ENCODE results near the gene DLEC1. TPM values are rescaled to one million over a fixed set of nuclear protein-coding genes. Genes with fewer than 3 reads are reported as not detected.

The DLEC1 gene
- total and polyA plus RNA-seq, 11 donors: 0.06 to 1.3 (median 0.16) TPM; not detected in 1

DNA sequence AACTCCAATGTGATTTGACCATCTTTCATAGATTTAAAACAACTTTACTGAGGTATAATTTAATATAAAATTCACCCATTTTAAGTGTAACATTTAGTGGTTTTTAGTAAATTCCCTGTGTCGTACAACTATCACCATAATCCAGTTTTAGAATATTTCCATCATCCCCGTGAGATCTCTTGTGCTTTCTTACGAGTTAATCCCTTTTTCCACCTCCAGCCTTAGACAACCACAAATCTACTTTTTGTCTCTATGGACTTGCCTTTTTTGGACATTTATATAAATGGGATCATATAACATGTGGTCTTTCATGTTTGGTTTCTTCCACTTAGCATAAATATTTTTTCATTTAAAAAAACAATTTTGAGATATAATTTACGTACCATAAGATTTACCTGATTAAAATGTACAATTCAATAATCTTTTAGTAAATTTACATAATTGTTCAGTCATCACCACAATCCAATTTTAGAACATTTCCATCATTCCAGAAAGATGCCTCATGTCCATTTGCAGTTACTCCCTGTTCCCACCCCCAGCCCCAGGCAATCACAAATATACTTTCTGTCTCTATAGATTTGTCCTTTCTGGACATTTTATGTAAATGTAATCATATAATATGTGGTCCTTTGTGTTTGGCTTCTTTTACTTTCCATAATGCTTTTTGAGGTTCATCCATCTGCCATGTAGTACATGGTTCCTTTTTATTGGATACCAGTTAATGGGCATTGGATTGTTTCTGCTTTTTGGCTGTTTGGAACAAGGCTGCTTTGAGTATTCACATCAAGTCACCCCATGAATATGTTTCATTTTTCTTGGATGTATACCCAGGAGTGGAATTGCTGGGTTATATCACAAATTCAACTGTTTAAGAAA, 129.4 kb downstream of the DLEC1 start:
- intact Hi-C loops (cut with DNase I): no loop called here
- H3K27ac ChIP-seq: no peak overlapping the region
- H3K36me3 ChIP-seq: no peaks in the 10 kb centered on the region
- no peak overlapping the region for H3K4me3 ChIP-seq
- WGBS, 4 donors: 94 to 96% (median 94%) methylated on average over 4 of the region's 4 CpGs
- DNase-seq (no peak), ATAC-seq (no peak)
- peaks cover 0 to 49% (median 15%) of the 10 kb centered on the region in 12 donors for H3K4me1 ChIP-seq
- H3K9me3 ChIP-seq: no peaks in the 10 kb centered on the region
- TF ChIP-seq POLR2A (IDR thresholded peaks at IDR 0.05): no peak
- TF ChIP-seq, protein P1, sequence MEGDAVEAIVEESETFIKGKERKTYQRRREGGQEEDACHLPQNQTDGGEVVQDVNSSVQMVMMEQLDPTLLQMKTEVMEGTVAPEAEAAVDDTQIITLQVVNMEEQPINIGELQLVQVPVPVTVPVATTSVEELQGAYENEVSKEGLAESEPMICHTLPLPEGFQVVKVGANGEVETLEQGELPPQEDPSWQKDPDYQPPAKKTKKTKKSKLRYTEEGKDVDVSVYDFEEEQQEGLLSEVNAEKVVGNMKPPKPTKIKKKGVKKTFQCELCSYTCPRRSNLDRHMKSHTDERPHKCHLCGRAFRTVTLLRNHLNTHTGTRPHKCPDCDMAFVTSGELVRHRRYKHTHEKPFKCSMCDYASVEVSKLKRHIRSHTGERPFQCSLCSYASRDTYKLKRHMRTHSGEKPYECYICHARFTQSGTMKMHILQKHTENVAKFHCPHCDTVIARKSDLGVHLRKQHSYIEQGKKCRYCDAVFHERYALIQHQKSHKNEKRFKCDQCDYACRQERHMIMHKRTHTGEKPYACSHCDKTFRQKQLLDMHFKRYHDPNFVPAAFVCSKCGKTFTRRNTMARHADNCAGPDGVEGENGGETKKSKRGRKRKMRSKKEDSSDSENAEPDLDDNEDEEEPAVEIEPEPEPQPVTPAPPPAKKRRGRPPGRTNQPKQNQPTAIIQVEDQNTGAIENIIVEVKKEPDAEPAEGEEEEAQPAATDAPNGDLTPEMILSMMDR (IDR thresholded peaks at IDR 0.05): no peak
- no peaks in the 10 kb centered on the region for H3K27me3 ChIP-seq

DNA sequence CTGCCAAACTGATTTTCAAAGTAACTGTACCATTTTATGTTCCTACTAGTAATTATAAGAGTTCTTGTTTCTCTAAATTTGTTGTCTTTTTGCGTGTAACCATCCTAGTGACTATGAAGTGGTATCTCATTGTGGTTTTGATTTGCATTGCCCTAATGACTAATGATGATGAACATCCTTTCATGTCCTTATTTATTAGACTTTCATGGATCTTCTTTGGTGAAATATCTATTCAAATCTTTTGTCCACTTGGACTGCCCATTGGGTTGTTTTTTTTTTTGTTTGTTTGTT, 130.0 kb downstream of the DLEC1 start:
- no peak overlapping the region for H3K27ac ChIP-seq

DNA sequence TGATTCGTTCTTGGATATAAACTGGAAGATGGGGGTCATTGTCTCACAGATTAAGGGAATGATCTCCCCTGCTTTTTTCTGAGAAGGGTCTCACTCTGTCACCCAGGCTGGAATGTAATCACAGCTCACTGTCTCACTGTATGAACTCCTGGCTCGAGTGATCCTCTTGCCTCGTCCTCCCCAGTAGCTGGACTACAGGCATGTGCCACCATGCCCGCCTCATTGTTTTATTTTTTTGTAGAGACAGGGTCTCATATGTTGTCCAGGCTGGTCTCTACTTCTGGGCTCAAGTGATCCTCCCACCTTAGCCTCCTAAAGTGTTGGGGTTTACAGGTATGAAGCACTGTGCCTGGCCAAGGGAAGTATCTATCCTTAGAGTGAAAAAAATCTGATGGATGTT, 131.7 kb downstream of the DLEC1 start:
- WGBS, 4 donors: 81 to 89% (median 87%) methylated on average over 4 of the region's 4 CpGs
- peaks cover 0 to 66% (median 16%) of the 10 kb centered on the region in 12 donors for H3K4me1 ChIP-seq
- no peak for ATAC-seq
- H3K36me3 ChIP-seq: no peaks in the 10 kb centered on the region
- H3K4me3 ChIP-seq: no peak overlapping the region
- no peak for TF ChIP-seq POLR2A (IDR thresholded peaks at IDR 0.05)
- TF ChIP-seq, protein P1 (IDR thresholded peaks at IDR 0.05): no peak
- no peaks in the 10 kb centered on the region for H3K27me3 ChIP-seq
- H3K27ac ChIP-seq: no peak overlapping the region
- no peak for DNase-seq
- no peaks in the 10 kb centered on the region for H3K9me3 ChIP-seq
- intact Hi-C loops (cut with DNase I): no loop called here

More for the DNA sequence above, 130.0 kb downstream of the DLEC1 start:
- Histone ChIP-seq H3K36me3 (no peaks in the 10 kb centered on the region), H3K9me3 (no peaks in the 10 kb centered on the region), H3K27me3 (no peaks in the 10 kb centered on the region), H3K4me1 (peaks cover 0 to 54% (median 15%) of the 10 kb centered on the region in 12 donors), H3K4me3 (no peak overlapping the region)
- DNase-seq (no peak), ATAC-seq (no peak)
- WGBS, 4 donors: 84 to 90% (median 87%) methylated on average over 1 of the region's 1 CpG
- TF ChIP-seq, protein P1 (IDR thresholded peaks at IDR 0.05): no peak
- no peak for TF ChIP-seq POLR2A (IDR thresholded peaks at IDR 0.05)
- intact Hi-C loops (cut with DNase I): no loop called here

DNA sequence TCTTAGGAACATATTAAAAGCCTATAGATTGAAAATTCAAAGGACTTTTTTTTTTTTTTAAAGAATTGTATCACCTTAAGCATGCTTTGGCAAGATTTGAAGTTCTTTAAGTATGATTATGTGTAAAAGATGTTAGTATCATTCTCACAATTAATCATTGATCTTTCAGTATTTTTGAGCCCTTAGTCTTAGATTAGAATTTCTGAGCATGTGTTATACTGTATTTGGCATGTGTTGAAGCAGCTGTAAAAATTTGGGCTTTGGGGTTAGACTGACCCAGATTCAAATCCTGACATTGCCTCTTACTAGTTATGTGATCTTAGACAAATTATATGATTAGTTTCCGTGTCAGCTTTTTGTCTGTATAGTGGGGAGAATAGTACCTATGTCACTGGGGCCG, 132.6 kb downstream of the DLEC1 start:
- intact Hi-C loops (cut with DNase I): no loop called here
- WGBS, 4 donors: 91 to 96% (median 93%) methylated on average over 2 of the region's 2 CpGs
- ATAC-seq (no peak), DNase-seq (no peak)
- no peak overlapping the region for H3K27ac ChIP-seq
- no peaks in the 10 kb centered on the region for H3K9me3 ChIP-seq
- peaks cover 0 to 60% (median 9%) of the 10 kb centered on the region in 12 donors for H3K4me1 ChIP-seq
- TF ChIP-seq, protein P1 (IDR thresholded peaks at IDR 0.05): no peak
- no peak for TF ChIP-seq POLR2A (IDR thresholded peaks at IDR 0.05)
- no peaks in the 10 kb centered on the region for H3K36me3 ChIP-seq
- no peak overlapping the region for H3K4me3 ChIP-seq
- no peaks in the 10 kb centered on the region for H3K27me3 ChIP-seq

Other genes with a start within 250 kb of the DLEC1 start
- 10 to 100 TPM; 26.3 to 54.6 (median 38.0) TPM for gene CTDSPL, start 177.3 kb upstream of the DLEC1 start, total RNA-seq
- 1 to 10 TPM; 9.2 to 9.9 TPM for gene CTDSPL, start 177.3 kb upstream of the DLEC1 start, polyA plus RNA-seq
- gene VILL, start 48.4 kb upstream of the DLEC1 start, total RNA-seq: 1 to 10 TPM; 1.1 to 6.3 (median 2.6) TPM
- gene VILL, start 48.4 kb upstream of the DLEC1 start, polyA plus RNA-seq: 1 to 10 TPM; 2.7 to 3.4 TPM
- gene PLCD1, start 9.6 kb upstream of the DLEC1 start, total RNA-seq: 10 to 100 TPM in 7 of 9 donors, 1 to 10 TPM in 2; 8.1 to 14.9 (median 12.4) TPM
- 10 to 100 TPM in 1 of 2 donors, 1 to 10 TPM in 1; 9.5 to 10.6 TPM for gene PLCD1, start 9.6 kb upstream of the DLEC1 start, polyA plus RNA-seq
- gene ACAA1, start 97.9 kb downstream of the DLEC1 start, total RNA-seq: 100 to 1,000 TPM in 7 of 9 donors, 10 to 100 TPM in 2; 84.4 to 139 (median 105) TPM
- 100 to 1,000 TPM in 1 of 2 donors, 10 to 100 TPM in 1; 62.7 to 136 TPM for gene ACAA1, start 97.9 kb downstream of the DLEC1 start, polyA plus RNA-seq
- 10 to 100 TPM in 3 of 9 donors, 1 to 10 TPM in 6; 5.4 to 47.2 (median 8.2) TPM for gene MYD88, start 99.5 kb downstream of the DLEC1 start, total RNA-seq
- gene MYD88, start 99.5 kb downstream of the DLEC1 start, polyA plus RNA-seq: 10 to 100 TPM in 1 of 2 donors, 1 to 10 TPM in 1; 3.7 to 11.7 TPM
- gene OXSR1, start 126.3 kb downstream of the DLEC1 start, total RNA-seq: 10 to 100 TPM; 21.4 to 38.3 (median 31.7) TPM
- gene OXSR1, start 126.3 kb downstream of the DLEC1 start, polyA plus RNA-seq: 10 to 100 TPM; 10.4 to 32.6 TPM
- under 1 TPM in 4 of 9 donors, not detected in 5; 0.09 to 0.24 (median 0.13) TPM for gene SLC22A13, start 226.6 kb downstream of the DLEC1 start, total RNA-seq
- under 1 TPM; 0.07 to 0.23 TPM for gene SLC22A13, start 226.6 kb downstream of the DLEC1 start, polyA plus RNA-seq
- under 1 TPM in 2 of 9 donors, not detected in 7; 0.13 to 0.14 TPM for gene SLC22A14, start 243.1 kb downstream of the DLEC1 start, total RNA-seq
- gene SLC22A14, start 243.1 kb downstream of the DLEC1 start, polyA plus RNA-seq: under 1 TPM; 0.06 to 0.11 TPM